GM10266 (cell line): ENCODE data around the gene CAPRIN1.

Experiments used
- DNase-seq: peaks from one replicate; pipeline ENCODE4 v3.0.0; 2012; ENCODE audit errors: extremely low spot score
- CTCF ChIP-seq: IDR thresholded peaks from 2 replicates; pipeline ENCODE4 v1.5.1; 2012; ENCODE audit warnings: mild to moderate bottlenecking, low read depth; ENCODE audit not compliant: control insufficient read depth, insufficient read depth; ENCODE audit errors: missing control alignments

CAPRIN1 gene

GRCh38 chr11:34124885-34125668, 73.5 kb downstream of the CAPRIN1 start:
- no peak for TF ChIP-seq CTCF
- no peak for DNase-seq

- DNase-seq: no peak
- TF ChIP-seq CTCF: no peak
Measured at GRCh38 chr11:34126959-34127848, 75.7 kb downstream of the CAPRIN1 start.

- DNase-seq: no peak
- no peak for TF ChIP-seq CTCF
Measured at GRCh38 chr11:34128824-34129223, 77.3 kb downstream of the CAPRIN1 start.

DNA sequence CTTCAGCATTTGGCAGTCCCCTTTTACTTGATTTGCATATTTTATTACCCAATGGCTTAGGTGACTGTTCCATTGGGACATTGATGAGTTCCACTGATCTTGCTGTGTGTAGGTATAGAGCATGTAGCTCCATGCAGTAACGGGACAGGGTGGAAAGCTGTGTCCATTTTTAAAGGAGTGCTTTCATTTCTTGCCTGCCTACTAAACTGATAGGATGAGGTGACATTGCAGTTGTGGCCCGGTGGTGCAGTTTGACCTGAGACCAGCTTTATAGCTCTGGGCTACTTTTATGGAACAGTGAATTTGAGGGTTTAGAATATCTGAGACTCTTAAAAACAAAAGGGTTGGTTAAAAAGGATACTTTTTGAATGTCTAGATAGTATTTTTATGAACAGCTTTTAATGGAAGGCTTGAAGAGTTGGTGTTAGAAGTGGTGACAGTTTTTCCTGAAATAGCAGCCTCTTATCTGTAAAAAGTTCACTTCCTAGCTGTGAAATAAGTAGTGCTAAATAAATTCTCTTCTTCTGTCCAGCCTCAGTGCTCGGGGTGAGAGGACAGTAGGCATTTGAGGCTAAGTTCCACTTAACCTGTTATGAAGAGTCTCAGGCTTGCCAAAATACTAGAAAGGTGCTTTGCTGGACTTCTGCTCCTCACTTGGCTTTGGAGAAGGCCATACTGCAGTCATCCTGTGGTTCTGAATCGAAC, 80.9 kb downstream of the CAPRIN1 start:
- TF ChIP-seq CTCF: no peak
- no peak for DNase-seq

GRCh38 chr11:34134765-34135164, 83.2 kb downstream of the CAPRIN1 start:
- no peak for TF ChIP-seq CTCF
- no peak for DNase-seq

GRCh38 chr11:34135439-34135838, 83.9 kb downstream of the CAPRIN1 start:
- no peak for DNase-seq
- TF ChIP-seq CTCF: no peak
